Erythroblast (primary cell): ENCODE measurements around the gene NOX5.

Experiments used
- DNase-seq, 2 experiments: peaks; one replicate each; lab custom pipeline; 2025; lab: John Stamatoyannopoulos, UW
- GATA1 ChIP-seq: IDR thresholded peaks from 2 replicates; pipeline ENCODE4 v1.6.1; 2011; ENCODE audit warnings: low read depth, mild to moderate bottlenecking, control low read depth, low read length, moderate library complexity
- POLR2A ChIP-seq: IDR thresholded peaks from 2 replicates; pipeline ENCODE4 v1.6.1; 2011; ENCODE audit warnings: mild to moderate bottlenecking, low read length

NOX5 gene

GRCh38 chr15:69081310-69082004 is 67.0 kb downstream of the NOX5 start:
- TF ChIP-seq POLR2A = no peak
- TF ChIP-seq GATA1 = no peak
- no peak for DNase-seq

GRCh38 chr15:69082021-69082502 is 67.6 kb downstream of the NOX5 start:
- TF ChIP-seq GATA1 = no peak
- TF ChIP-seq POLR2A = no peak
- DNase-seq = peak; percentile 10 to 31

GRCh38 chr15:69082554-69082953 is 68.1 kb downstream of the NOX5 start:
- TF ChIP-seq GATA1 = no peak
- no peak for TF ChIP-seq POLR2A
- DNase-seq = no peak

- TF ChIP-seq POLR2A (no peak), GATA1 (no peak)
- no peak for DNase-seq
These were observed 70.0 kb downstream of the NOX5 start for GRCh38 chr15:69084404-69085030.

GRCh38 chr15:69085325-69086081 is 71.0 kb downstream of the NOX5 start:
- no peak for DNase-seq
- no peak for TF ChIP-seq POLR2A
- TF ChIP-seq GATA1 = no peak

GRCh38 chr15:69086427-69087204 is 72.1 kb downstream of the NOX5 start:
- TF ChIP-seq GATA1 = no peak
- TF ChIP-seq POLR2A = no peak
- no peak for DNase-seq

- no peak for TF ChIP-seq GATA1
- TF ChIP-seq POLR2A = no peak
- no peak for DNase-seq
These were observed 73.0 kb downstream of the NOX5 start for GRCh38 chr15:69087366-69087976.

GRCh38 chr15:69088300-69088965 is 73.9 kb downstream of the NOX5 start:
- DNase-seq = no peak
- no peak for TF ChIP-seq POLR2A
- TF ChIP-seq GATA1 = no peak

- DNase-seq = no peak
- TF ChIP-seq GATA1 = no peak
- TF ChIP-seq POLR2A = no peak
These were observed 74.8 kb downstream of the NOX5 start for GRCh38 chr15:69089258-69089657.

GRCh38 chr15:69090197-69090948 is 75.9 kb downstream of the NOX5 start:
- no peak for DNase-seq
- TF ChIP-seq POLR2A (no peak), GATA1 (no peak)

- DNase-seq = no peak
- TF ChIP-seq GATA1 (no peak), POLR2A (no peak)
These were observed 77.2 kb downstream of the NOX5 start for GRCh38 chr15:69091654-69092053.

GRCh38 chr15:69092159-69092558 is 77.7 kb downstream of the NOX5 start:
- TF ChIP-seq GATA1 (no peak), POLR2A (no peak)
- DNase-seq = peak; percentile 77 to 82
